HepG2 (cell line): ENCODE measurements around the gene SDR39U1. TPM values are rescaled to one million over a fixed set of nuclear protein-coding genes. Genes with fewer than 3 reads are reported as not detected.

Source experiments
- CBX2 ChIP-seq, 2 experiments: fragments of 200-600 bp in 1 of 2; sonication (generic); formaldehyde crosslinking in 1 of 2; IDR thresholded peaks; 2 replicates each; pipeline versions ENCODE4 v1.7.0 to v1.8.1; 2018 to 2022; ENCODE audit warnings: low read depth in 2 of 2, low read length in 1 of 2, mild to moderate bottlenecking in 1 of 2, missing genetic modification reagents in 1 of 2
- EHMT2 ChIP-seq: fragments of 200-600 bp; sonication (generic); IDR thresholded peaks from 2 replicates; pipeline ENCODE4 v1.7.0; 2017; ENCODE audit warnings: antibody characterized with exemption, low read depth, low read length, borderline replicate concordance
- FOXP1 ChIP-seq, 2 experiments: fragments of 450-650 bp in 1 of 2; IDR thresholded peaks; 2 replicates each; pipeline ENCODE4 v1.6.1; 2017 to 2018; ENCODE audit warnings: antibody characterized with exemption in 1 of 2
- MBD4 ChIP-seq: IDR thresholded peaks from 2 replicates; pipeline ENCODE4 v1.6.1; 2012; ENCODE audit warnings: low read length, inconsistent platforms, borderline replicate concordance
- MTA1 ChIP-seq: sonication (generic); formaldehyde crosslinking; IDR thresholded peaks from 2 replicates; pipeline ENCODE4 v1.4.0; 2020; ENCODE audit warnings: missing genetic modification reagents, mild to moderate bottlenecking, borderline replicate concordance
- NR2F6 ChIP-seq, 2 experiments: IDR thresholded peaks; 2 replicates each; pipeline ENCODE4 v1.6.1; 2016; ENCODE audit warnings: antibody characterized with exemption in 1 of 2, mild to moderate bottlenecking in 1 of 2
- RAD51 ChIP-seq: fragments of 450-650 bp; IDR thresholded peaks from 2 replicates; pipeline ENCODE4 v1.6.1; 2016; ENCODE audit warnings: borderline replicate concordance
- RBFOX2 ChIP-seq: fragments of 200-400 bp; formaldehyde crosslinking; IDR thresholded peaks from 2 replicates; pipeline ENCODE4 v1.6.1; 2017; ENCODE audit warnings: low read depth, mild to moderate bottlenecking, low read length
- ZNF569 ChIP-seq: sonication (generic); formaldehyde crosslinking; IDR thresholded peaks from 2 replicates; pipeline ENCODE4 v1.5.0; 2020; ENCODE audit warnings: mild to moderate bottlenecking, missing genetic modification reagents, moderate library complexity, borderline replicate concordance
- ZNF878 ChIP-seq: sonication (generic); formaldehyde crosslinking; IDR thresholded peaks from 2 replicates; pipeline ENCODE4 v1.8.1; 2023; ENCODE audit warnings: mild to moderate bottlenecking, missing genetic modification reagents, moderate library complexity
- polyA plus RNA-seq, 8 experiments: library from polyadenylated mRNA; depleted of rRNA in 3 of 8; stranded (reverse) in 7 of 8; unstranded in 1 of 8; fragments of >200 nt; fragmentation: Illumina TruSeq in 4 of 8; extraction: Trizol in 4 of 8; gene quantifications; 2 replicates each; pipeline versions ENCODE4 v1.2.1 to v1.2.3, GENCODE V29; 2011 to 2016; ENCODE audit warnings: low read depth in 4 of 8, missing spikeins in 1 of 8, mixed read lengths in 1 of 8; ENCODE audit not compliant: insufficient read depth in 1 of 8
- total RNA-seq, 5 experiments: library from RNA; depleted of rRNA; stranded (reverse); fragments of >200 nt; fragmentation: Illumina TruSeq; extraction: Trizol; gene quantifications; 2 replicates each; pipeline ENCODE4 v1.2.3, GENCODE V29; 2016; ENCODE audit warnings: low read depth in 1 of 5
- TF ChIP-seq, protein P1 (sequence below): sonication (generic); formaldehyde crosslinking; IDR thresholded peaks from 2 replicates; pipeline ENCODE4 v1.8.0; 2022; ENCODE audit warnings: missing genetic modification reagents, mild to moderate bottlenecking, inconsistent platforms, borderline replicate concordance
- TF ChIP-seq, protein P2 (sequence below): sonication (generic); formaldehyde crosslinking; IDR thresholded peaks from 2 replicates; pipeline ENCODE4 v1.4.0; 2020; ENCODE audit warnings: missing genetic modification reagents
- TF ChIP-seq, protein P3 (sequence below): sonication (generic); formaldehyde crosslinking; IDR thresholded peaks from 2 replicates; pipeline ENCODE4; 2020; ENCODE audit warnings: missing genetic modification reagents, mild to moderate bottlenecking, borderline replicate concordance
- TF ChIP-seq, protein P4 (sequence below): IDR thresholded peaks from 2 replicates; pipeline ENCODE4 v1.6.1; 2012; ENCODE audit warnings: low read depth, low read length, improper control_type of control experiment
- TF ChIP-seq, protein P5 (sequence below): sonication (generic); formaldehyde crosslinking; IDR thresholded peaks from 2 replicates; pipeline ENCODE4 v1.4.0; 2020; ENCODE audit warnings: mild to moderate bottlenecking, missing genetic modification reagents, borderline replicate concordance

The SDR39U1 gene
- total and polyA plus RNA-seq, 2 of the 13 experiments (the other 11 are each of a cell fraction or from before 2014, with no cell fraction given): 34.4 to 129 TPM

DNA sequence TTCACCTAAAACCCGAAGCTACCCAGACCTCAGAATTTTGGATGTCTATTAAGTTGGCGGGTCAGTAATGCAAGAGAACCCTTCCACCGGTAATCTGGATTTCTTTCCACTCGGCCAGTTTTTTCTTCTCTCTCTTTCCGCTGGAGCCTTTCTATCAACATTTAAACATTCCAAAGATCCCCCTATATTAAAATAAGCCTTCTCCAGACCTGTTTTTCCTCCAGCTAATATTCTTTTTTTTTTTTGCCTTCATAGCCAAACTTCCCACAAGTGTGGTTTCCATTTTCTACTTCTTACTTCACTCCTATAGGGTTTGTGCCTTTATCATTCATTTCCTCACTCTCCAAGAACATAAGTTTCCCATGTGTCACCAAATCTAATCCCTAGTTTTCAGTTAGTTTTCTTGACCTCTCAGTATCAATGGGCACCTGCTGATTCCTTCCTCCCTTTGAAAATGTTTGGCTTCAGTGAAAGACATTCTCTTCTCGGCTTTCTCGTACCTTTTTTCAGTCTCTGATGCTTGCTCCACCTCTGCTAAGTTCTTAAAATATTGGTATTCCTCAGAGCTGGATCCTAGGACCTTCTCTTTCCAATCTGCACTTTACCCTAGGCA lies 583 bp upstream of the SDR39U1 start (continued):
- TF ChIP-seq, protein P1, sequence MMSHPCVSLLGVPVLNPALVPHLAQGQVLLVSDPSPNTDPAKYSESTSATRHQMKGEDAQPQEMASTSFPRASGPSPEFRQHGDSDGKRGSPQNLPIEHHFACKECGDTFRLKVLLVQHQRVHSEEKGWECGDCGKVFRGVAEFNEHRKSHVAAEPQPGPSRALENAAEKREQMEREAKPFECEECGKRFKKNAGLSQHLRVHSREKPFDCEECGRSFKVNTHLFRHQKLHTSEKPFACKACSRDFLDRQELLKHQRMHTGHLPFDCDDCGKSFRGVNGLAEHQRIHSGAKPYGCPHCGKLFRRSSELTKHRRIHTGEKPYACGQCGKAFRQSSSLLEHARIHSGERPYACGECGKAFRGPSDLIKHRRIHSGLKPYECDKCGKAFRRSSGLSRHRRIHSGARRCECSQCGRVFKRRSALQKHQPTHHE (CRISPR knock-in tag): no peak
- TF ChIP-seq RAD51 (no peak), RBFOX2 (peak; percentile 63), ZNF569 (CRISPR knock-in tag) (0 out of 2 replicates have a peak, but pooled peaks have one; percentile 17), EHMT2 (peak; percentile 56; the same call in 1 of the 2 replicates), CBX2 (IDR thresholded peaks at IDR 0.05; ENCODE audit: low read depth, low read length) (no peak), CBX2 (CRISPR knock-in tag; IDR thresholded peaks at IDR 0.05; ENCODE audit: low read depth) (no peak), FOXP1 (IDR thresholded peaks at IDR 0.05) (peak; percentile 57; the same call in 1 of the 2 replicates), FOXP1 (CRISPR knock-in tag; IDR thresholded peaks at IDR 0.05) (no peak), MTA1 (CRISPR knock-in tag) (no peak), NR2F6 (IDR thresholded peaks at IDR 0.05) (0 out of 2 replicates have a peak, but pooled peaks have one; percentile 5), NR2F6 (CRISPR knock-in tag; IDR thresholded peaks at IDR 0.05) (no peak), ZNF878 (CRISPR knock-in tag) (0 out of 2 replicates have a peak, but pooled peaks have one; percentile 16), MBD4 (no peak)
- TF ChIP-seq, protein P2, sequence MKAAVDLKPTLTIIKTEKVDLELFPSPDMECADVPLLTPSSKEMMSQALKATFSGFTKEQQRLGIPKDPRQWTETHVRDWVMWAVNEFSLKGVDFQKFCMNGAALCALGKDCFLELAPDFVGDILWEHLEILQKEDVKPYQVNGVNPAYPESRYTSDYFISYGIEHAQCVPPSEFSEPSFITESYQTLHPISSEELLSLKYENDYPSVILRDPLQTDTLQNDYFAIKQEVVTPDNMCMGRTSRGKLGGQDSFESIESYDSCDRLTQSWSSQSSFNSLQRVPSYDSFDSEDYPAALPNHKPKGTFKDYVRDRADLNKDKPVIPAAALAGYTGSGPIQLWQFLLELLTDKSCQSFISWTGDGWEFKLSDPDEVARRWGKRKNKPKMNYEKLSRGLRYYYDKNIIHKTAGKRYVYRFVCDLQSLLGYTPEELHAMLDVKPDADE: peak; percentile 79; the same call in 1 of the 2 replicates
- TF ChIP-seq, protein P3, sequence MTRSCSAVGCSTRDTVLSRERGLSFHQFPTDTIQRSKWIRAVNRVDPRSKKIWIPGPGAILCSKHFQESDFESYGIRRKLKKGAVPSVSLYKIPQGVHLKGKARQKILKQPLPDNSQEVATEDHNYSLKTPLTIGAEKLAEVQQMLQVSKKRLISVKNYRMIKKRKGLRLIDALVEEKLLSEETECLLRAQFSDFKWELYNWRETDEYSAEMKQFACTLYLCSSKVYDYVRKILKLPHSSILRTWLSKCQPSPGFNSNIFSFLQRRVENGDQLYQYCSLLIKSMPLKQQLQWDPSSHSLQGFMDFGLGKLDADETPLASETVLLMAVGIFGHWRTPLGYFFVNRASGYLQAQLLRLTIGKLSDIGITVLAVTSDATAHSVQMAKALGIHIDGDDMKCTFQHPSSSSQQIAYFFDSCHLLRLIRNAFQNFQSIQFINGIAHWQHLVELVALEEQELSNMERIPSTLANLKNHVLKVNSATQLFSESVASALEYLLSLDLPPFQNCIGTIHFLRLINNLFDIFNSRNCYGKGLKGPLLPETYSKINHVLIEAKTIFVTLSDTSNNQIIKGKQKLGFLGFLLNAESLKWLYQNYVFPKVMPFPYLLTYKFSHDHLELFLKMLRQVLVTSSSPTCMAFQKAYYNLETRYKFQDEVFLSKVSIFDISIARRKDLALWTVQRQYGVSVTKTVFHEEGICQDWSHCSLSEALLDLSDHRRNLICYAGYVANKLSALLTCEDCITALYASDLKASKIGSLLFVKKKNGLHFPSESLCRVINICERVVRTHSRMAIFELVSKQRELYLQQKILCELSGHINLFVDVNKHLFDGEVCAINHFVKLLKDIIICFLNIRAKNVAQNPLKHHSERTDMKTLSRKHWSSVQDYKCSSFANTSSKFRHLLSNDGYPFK (CRISPR knock-in tag): no peak
- TF ChIP-seq, protein P4, sequence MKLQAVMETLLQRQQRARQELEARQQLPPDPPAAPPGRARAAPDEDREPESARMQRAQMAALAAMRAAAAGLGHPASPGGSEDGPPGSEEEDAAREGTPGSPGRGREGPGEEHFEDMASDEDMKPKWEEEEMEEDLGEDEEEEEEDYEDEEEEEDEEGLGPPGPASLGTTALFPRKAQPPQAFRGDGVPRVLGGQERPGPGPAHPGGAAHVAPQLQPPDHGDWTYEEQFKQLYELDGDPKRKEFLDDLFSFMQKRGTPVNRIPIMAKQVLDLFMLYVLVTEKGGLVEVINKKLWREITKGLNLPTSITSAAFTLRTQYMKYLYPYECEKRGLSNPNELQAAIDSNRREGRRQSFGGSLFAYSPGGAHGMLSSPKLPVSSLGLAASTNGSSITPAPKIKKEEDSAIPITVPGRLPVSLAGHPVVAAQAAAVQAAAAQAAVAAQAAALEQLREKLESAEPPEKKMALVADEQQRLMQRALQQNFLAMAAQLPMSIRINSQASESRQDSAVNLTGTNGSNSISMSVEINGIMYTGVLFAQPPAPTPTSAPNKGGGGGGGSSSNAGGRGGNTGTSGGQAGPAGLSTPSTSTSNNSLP: no peak
- TF ChIP-seq, protein P5, sequence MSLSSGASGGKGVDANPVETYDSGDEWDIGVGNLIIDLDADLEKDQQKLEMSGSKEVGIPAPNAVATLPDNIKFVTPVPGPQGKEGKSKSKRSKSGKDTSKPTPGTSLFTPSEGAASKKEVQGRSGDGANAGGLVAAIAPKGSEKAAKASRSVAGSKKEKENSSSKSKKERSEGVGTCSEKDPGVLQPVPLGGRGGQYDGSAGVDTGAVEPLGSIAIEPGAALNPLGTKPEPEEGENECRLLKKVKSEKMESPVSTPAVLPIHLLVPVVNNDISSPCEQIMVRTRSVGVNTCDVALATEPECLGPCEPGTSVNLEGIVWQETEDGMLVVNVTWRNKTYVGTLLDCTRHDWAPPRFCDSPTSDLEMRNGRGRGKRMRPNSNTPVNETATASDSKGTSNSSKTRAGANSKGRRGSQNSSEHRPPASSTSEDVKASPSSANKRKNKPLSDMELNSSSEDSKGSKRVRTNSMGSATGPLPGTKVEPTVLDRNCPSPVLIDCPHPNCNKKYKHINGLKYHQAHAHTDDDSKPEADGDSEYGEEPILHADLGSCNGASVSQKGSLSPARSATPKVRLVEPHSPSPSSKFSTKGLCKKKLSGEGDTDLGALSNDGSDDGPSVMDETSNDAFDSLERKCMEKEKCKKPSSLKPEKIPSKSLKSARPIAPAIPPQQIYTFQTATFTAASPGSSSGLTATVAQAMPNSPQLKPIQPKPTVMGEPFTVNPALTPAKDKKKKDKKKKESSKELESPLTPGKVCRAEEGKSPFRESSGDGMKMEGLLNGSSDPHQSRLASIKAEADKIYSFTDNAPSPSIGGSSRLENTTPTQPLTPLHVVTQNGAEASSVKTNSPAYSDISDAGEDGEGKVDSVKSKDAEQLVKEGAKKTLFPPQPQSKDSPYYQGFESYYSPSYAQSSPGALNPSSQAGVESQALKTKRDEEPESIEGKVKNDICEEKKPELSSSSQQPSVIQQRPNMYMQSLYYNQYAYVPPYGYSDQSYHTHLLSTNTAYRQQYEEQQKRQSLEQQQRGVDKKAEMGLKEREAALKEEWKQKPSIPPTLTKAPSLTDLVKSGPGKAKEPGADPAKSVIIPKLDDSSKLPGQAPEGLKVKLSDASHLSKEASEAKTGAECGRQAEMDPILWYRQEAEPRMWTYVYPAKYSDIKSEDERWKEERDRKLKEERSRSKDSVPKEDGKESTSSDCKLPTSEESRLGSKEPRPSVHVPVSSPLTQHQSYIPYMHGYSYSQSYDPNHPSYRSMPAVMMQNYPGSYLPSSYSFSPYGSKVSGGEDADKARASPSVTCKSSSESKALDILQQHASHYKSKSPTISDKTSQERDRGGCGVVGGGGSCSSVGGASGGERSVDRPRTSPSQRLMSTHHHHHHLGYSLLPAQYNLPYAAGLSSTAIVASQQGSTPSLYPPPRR (CRISPR knock-in tag): no peak
